Stimulated activated CD4-positive, alpha-beta T cell treated with anti-CD3 and anti-CD28 coated beads, Interleukin-4, amount 100 ng/mL, for 4 hours (primary cell): Measurements from ENCODE around the gene ZG16B.

ENCODE experiments used
- DNase-seq, 2 experiments: peaks; one replicate each; pipeline ENCODE4 v3.0.0-alpha.2; 2020

The ZG16B gene

DNA sequence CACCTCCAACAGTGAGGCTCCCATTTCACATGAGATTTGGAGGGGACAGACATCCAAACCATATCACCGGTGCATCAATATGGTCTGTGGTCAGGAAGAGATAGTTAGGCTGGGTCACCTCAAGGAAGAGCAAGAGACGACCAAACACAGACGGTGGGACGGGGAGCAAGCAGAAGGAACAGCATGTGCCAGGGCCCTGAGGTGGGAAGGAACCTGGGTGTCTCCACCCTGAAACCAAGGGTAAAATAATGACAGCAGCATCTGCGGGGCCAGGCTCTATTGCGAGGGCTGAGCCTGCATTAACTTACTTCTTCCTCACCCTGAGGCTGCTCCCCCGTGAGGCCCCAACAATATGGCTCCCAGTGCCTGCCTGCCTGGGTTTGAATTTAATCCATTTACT is 21.9 kb upstream of the ZG16B start:
- DNase-seq = no peak

DNA sequence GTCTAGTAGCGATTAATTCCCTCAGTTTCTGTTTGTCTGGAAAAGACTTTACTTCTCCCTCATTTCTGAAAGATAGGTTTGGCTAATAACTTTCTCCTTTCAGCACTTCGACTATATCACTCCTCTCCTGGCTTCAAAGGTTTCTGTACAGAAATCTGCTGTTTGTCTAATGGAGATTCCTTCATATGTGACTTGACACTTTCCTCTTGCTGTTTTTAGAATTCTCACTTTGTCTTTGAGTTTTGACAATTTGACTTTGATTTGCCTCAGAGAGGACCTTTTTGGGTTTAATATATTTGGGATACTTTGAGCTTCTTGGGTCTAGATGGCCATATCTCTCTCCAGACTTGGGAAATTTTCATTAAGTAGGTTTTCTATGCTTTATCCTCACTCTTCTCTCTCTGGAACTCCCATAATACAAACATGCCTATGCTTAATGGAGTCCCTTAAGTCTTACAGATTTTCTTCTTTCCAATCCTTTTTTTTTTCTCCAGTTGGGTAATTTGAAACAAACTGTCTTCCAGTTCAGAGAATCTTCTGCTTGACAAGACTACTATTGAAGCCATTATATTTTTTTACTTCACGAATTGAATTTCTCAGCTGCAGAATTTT is 20.8 kb upstream of the ZG16B start:
- no peak for DNase-seq

DNA sequence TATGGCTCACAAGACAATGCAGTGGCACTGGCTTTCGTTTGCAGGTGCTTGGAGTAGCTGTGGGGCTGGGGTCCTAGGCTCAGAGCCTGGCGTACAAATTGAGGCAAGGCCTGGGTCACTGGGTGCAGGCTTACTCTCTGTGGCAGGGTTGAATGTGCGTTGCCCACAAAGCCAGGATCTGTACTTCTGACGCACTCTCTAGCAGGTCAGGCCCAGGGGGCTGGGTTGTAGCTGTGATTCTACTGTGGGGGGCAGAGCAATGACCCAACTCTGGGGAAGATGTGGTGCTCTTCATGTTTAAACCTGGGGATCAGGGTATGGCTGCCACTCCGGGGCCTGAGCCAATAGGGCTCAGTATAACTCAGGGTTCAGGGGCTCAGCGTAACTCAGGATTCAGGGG is 19.5 kb upstream of the ZG16B start:
- no peak for DNase-seq

- no peak for DNase-seq
Observed at GRCh38 chr16:2811703-2812471, 18.2 kb upstream of the ZG16B start.

GRCh38 chr16:2813771-2814221 is 16.3 kb upstream of the ZG16B start:
- no peak for DNase-seq

- no peak for DNase-seq
Observed at GRCh38 chr16:2814551-2815298, 15.4 kb upstream of the ZG16B start.

- DNase-seq = no peak
Observed at GRCh38 chr16:2815299-2815771, 14.8 kb upstream of the ZG16B start.

GRCh38 chr16:2816751-2817339 is 13.3 kb upstream of the ZG16B start, which contains the start of gene PRSS21:
Gene PRSS21 (plus strand): TSS chr16:2817237. CDS start chr16:2817269, 32 bp downstream.
- DNase-seq = peak in 1 of 2 experiments; percentile 37

GRCh38 chr16:2817340-2818271 is 12.5 kb upstream of the ZG16B start:
- peak in 1 of 2 experiments; percentile 28 for DNase-seq

DNA sequence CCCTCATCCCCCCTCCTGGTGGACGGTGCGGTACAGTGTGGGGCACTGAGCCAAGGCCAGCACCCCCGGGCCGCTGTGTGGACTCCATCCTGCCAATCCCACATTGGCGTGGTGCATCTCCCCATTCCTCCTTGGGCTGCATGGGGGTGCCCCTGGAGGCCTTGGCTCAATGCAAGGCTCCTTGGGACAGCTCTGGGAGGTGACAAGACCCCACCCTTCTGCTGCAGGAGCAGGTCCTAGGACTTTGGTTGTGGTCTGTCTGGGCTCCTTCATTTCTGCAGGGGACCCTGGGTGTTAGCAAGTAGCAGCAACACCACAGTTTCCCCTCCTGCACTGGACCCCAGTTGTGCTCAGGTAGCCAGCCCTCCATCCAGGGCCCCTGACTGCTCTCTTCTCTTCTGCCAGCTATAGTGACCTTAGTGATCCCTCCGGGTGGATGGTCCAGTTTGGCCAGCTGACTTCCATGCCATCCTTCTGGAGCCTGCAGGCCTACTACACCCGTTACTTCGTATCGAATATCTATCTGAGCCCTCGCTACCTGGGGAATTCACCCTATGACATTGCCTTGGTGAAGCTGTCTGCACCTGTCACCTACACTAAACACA is 11.7 kb upstream of the ZG16B start:
- DNase-seq = no peak

- DNase-seq = no peak
Observed at GRCh38 chr16:2819179-2819938, 10.7 kb upstream of the ZG16B start.

GRCh38 chr16:2819939-2820835 is 9.9 kb upstream of the ZG16B start:
- no peak for DNase-seq

DNA sequence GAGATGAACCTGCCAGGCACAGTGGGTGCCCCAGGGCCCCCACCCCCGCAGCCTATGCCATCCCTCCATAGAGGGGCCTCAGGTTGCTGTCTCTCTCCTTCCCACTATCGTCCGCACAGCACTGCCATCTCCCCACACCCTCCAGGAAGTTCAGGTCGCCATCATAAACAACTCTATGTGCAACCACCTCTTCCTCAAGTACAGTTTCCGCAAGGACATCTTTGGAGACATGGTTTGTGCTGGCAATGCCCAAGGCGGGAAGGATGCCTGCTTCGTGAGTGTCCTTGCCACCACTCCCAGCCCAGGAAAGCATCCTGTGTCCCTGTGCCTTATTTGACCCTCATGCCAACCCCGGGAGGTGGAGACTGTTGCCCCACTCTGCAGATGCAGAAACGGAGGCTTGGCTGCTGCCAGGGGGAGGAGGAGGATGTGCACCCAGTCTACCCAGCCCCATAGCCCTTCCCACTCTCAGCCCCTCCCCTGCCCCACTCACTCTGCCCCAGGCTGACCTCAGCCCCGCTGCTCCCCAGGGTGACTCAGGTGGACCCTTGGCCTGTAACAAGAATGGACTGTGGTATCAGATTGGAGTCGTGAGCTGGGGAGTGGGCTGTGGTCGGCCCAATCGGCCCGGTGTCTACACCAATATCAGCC is 9.1 kb upstream of the ZG16B start:
- no peak for DNase-seq

DNA sequence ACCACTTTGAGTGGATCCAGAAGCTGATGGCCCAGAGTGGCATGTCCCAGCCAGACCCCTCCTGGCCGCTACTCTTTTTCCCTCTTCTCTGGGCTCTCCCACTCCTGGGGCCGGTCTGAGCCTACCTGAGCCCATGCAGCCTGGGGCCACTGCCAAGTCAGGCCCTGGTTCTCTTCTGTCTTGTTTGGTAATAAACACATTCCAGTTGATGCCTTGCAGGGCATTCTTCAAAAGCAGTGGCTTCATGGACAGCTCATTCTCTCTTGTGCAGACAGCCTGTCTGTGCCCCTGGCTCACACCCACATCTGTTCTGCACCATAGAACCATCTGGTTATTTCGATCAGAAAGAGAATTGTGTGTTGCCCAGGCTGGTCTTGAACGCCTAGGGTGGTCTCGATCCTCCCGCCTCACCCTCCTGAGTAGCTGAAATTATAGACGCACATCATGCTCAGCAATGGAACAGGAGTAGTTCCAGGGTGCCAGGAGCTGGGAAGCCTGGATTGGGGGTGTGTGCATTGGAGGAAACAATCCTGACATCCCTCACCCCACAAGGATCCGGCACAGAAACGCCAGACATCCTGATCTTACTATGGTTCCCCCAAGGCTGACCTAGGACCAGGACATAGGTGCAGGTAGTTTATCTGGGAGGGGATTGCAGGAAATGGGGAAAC is 8.5 kb upstream of the ZG16B start:
- no peak for DNase-seq

DNA sequence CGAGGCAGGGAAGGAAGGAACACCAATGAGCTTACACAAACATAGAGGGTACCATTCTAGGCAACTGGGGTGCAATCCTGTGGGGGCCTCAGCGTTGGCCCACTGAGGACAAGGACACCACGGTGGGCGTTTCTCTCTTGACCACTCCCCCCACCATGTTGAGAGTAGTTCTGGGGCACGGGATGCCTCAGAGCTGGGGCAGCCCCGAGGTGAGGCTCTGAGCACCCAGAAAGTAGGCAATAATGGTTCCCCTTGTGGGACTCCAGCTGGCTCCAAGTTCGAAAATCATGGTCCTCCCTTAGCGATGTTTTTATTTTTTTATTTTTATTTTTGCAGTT is 8.0 kb upstream of the ZG16B start:
- no peak for DNase-seq

- no peak for DNase-seq
Observed at GRCh38 chr16:2822496-2822895, 7.6 kb upstream of the ZG16B start.

- DNase-seq = no peak
Observed at GRCh38 chr16:2824626-2825025, 5.5 kb upstream of the ZG16B start.

DNA sequence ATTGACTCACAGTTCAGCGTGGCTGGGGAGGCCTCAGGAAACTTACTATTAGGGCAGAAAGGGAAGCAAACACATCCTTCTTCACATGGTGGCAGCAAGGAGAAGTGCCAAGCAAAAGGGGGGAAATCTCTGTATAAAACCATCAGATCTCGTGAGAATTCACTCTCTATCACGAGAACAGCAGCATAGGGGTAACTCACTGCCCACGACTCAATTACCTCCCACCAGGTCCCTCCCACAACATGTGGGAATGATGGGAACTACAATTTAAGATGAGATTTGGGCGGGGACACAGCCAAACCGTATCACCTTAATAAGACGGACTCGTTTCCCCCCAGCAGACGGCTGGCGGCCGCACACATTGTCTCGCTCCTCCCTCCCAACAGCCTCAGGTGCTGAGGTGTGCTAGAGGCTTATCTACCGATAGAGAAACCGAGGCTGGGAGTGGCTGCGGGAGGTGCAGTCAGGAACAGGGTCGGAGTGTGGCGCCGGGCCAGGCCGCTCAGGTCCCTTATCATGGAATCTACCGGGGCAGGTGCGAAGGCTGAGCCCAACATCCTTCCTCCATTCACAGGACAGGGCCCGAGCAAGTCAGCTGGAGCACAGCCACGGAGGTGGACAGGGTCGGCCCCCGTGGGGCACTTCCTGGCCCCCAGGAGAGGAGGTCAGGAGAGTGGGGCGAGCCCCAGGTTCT is 4.9 kb upstream of the ZG16B start:
- DNase-seq = no peak
